ENCODE results near the gene CWC27. TPM values are rescaled to one million over a fixed set of nuclear protein-coding genes. Genes with fewer than 3 reads are reported as not detected.

The CWC27 gene
- total and polyA plus RNA-seq, 2 donors = 16.4 to 21.8 TPM

GRCh38 chr5:65061974-65062353 is 293.2 kb downstream of the CWC27 start:
- H3K27ac ChIP-seq (ENCODE audit: low read depth) = no peak overlapping the region

GRCh38 chr5:65062469-65063083 is 293.8 kb downstream of the CWC27 start:
- H3K4me1 ChIP-seq (ENCODE audit: insufficient read depth) = no peaks in the 10 kb centered on the region
- H3K36me3 ChIP-seq (ENCODE audit: insufficient read depth) = no peaks in the 10 kb centered on the region
- DNase-seq (ENCODE audit: extremely low spot score) = no peak
- H3K4me3 ChIP-seq (ENCODE audit: low read depth, low read length) = no peak overlapping the region
- 36% methylated on average over 6 of the region's 6 CpGs for WGBS
- H3K27ac ChIP-seq (ENCODE audit: low read depth) = no peak overlapping the region

More at GRCh38 chr5:65061974-65062353, 293.2 kb downstream of the CWC27 start:
- DNase-seq (ENCODE audit: extremely low spot score) = no peak
- WGBS = 89% methylated on average over 1 of the region's 1 CpG
- H3K36me3 ChIP-seq (ENCODE audit: insufficient read depth) = no peaks in the 10 kb centered on the region
- H3K4me3 ChIP-seq (ENCODE audit: low read depth, low read length) = no peak overlapping the region
- H3K4me1 ChIP-seq (ENCODE audit: insufficient read depth) = no peaks in the 10 kb centered on the region

DNA sequence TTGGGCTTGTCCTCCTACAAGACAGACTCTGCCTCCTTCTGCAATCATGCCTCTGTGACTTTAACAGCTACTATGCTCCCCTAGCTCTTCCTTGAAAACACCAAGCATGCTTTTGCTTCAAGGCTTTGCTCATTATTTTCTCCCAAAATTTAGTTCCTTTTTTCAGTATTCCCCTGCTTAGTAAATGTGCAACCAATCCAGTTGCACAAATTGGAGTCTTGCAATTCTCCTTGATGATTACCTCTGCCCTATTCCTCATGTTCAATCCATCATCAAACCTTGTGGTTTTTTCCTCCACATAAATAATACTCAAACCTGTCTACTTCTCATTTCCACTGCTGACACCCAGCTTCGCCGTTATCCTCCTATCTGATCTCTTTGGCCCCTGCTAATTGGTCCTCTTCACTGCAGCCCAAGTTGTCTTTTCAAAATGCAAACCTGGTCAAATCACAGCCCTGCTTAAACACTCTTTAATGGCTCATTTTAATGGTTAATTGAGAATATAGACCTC is 296.3 kb downstream of the CWC27 start:
- H3K36me3 ChIP-seq (ENCODE audit: insufficient read depth) = no peaks in the 10 kb centered on the region
- no peak overlapping the region for H3K4me3 ChIP-seq (ENCODE audit: low read depth, low read length)
- WGBS = 87% methylated on average over 2 of the region's 2 CpGs
- H3K27ac ChIP-seq (ENCODE audit: low read depth) = no peak overlapping the region
- DNase-seq (ENCODE audit: extremely low spot score) = no peak
- no peaks in the 10 kb centered on the region for H3K4me1 ChIP-seq (ENCODE audit: insufficient read depth)

DNA sequence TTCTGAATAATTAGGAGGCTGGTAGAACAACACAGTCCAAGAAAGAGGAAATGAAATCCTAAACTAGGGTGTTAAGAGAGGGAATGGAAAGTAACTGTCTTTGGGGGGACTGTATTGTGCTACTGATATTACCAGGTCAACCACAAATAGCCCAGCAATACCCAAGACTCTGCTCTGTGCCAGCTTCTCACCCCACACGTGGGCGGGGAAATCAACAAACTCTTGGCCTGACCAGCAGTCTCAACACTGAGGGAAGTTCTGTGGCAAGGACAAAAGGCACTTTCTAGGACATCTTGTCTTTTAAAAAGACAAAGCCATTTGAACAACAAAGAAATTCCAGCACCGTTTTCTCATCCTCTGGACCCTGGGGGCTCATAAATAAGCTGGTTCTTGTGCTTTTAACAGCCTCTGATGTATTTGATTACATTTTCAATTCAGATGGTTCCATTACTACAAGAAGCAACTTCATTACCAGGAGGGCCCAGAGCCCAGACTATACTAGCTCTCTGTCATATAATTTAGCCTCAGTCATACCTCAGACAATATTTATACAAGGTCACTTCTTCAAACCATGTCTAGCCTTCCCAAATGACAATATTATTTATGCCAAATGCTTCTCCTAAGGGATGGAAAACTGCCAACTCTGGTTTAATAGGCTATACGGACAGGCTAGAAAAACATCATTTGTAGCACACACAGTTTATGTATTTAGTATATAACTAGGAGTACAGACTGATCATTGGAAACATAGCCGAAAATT is 297.8 kb downstream of the CWC27 start:
- no peak for DNase-seq (ENCODE audit: extremely low spot score)
- Histone ChIP-seq H3K4me1 (ENCODE audit: insufficient read depth) (no peaks in the 10 kb centered on the region), H3K36me3 (ENCODE audit: insufficient read depth) (no peaks in the 10 kb centered on the region), H3K27ac (ENCODE audit: low read depth) (no peak overlapping the region), H3K4me3 (ENCODE audit: low read depth, low read length) (no peak overlapping the region)
- 50% methylated on average over 5 of the region's 5 CpGs for WGBS

- Histone ChIP-seq H3K27ac (ENCODE audit: low read depth) (no peak overlapping the region), H3K4me1 (ENCODE audit: insufficient read depth) (no peaks in the 10 kb centered on the region), H3K4me3 (ENCODE audit: low read depth, low read length) (no peak overlapping the region), H3K36me3 (ENCODE audit: insufficient read depth) (no peaks in the 10 kb centered on the region)
- WGBS = 97% methylated on average over 1 of the region's 1 CpG
- no peak for DNase-seq (ENCODE audit: extremely low spot score)
Observed at GRCh38 chr5:65067147-65067506, 298.4 kb downstream of the CWC27 start.

Other genes starting within 250 kb of the CWC27 start
- not detected for gene SHISAL2B, start 78.4 kb upstream of the CWC27 start, total RNA-seq
- gene SHISAL2B, start 78.4 kb upstream of the CWC27 start, polyA plus RNA-seq = not detected
- 25.6 TPM for gene SREK1IP1, start 239 bp upstream of the CWC27 start, total RNA-seq
- 9.7 TPM for gene SREK1IP1, start 239 bp upstream of the CWC27 start, polyA plus RNA-seq

All from urinary bladder (tissue), 4 donors.